Stomach smooth muscle (tissue), 2 donors: Measurements from ENCODE around the gene USP3.
"Not testable (repeated sequence)": the region's sequence is repeated elsewhere in the genome, so short reads cannot be mapped to it uniquely, and the experiment has no call there.

Experiments used
- H3K27ac ChIP-seq: one replicate; pipeline ENCODE4 v1.7.0; 2013; ENCODE audit warnings: mild to moderate bottlenecking, low read length, inconsistent platforms
- H3K27me3 ChIP-seq, 2 donors: one replicate each; pipeline ENCODE4 v1.7.0; 2013; ENCODE audit warnings: low read length in 2 of 2; ENCODE audit not compliant: insufficient read depth in 2 of 2, control insufficient read depth in 1 of 2
- H3K36me3 ChIP-seq, 2 donors: one replicate each; pipeline ENCODE4 v1.7.0; 2013; ENCODE audit warnings: low read length in 2 of 2; ENCODE audit not compliant: control insufficient read depth in 2 of 2, insufficient read depth in 2 of 2
- H3K4me1 ChIP-seq: one replicate; pipeline ENCODE4 v1.7.0; 2013; ENCODE audit warnings: low read length; ENCODE audit not compliant: control insufficient read depth, insufficient read depth
- H3K4me3 ChIP-seq, 2 donors: one replicate each; pipeline ENCODE4 v1.7.0; 2013; ENCODE audit warnings: low read length in 2 of 2
- H3K9ac ChIP-seq, 2 donors: one replicate each; pipeline ENCODE4 v1.7.0; 2013; ENCODE audit warnings: low read length in 2 of 2, mild to moderate bottlenecking in 1 of 2
- H3K9me3 ChIP-seq, 2 donors: one replicate each; pipeline ENCODE4 v1.7.0; 2013; ENCODE audit warnings: low read length in 2 of 2; ENCODE audit not compliant: control insufficient read depth in 2 of 2
- donor health status: healthy.
- donor health status: Pancreatic carcinoma.

USP3 gene

DNA sequence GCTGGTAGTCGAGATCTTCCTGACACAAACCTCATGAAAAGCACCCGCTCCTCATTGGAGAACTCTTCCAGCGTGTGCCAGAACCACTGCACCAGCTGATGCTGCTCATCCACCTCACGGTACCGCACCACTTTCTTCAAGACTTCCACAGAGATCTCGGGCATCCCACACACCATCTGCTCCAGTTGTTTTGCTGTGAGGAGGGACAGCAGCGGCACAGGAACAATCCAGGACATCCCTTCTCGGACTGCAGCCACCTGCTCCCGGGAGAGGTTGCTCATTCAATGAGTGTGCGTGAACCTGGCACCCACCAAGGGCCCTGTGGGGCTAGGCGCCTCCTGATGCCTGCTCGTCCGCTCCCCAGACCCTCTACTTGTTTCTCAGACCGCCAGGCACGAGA is 107.9 kb downstream of the USP3 start:
- Histone ChIP-seq H3K9ac (no peak overlapping the region), H3K4me1 (peaks cover 20% of the 10 kb centered on the region), H3K27me3 (no peaks in the 10 kb centered on the region), H3K4me3 (no peak overlapping the region), H3K36me3 (peaks cover 29 to 40% of the 10 kb centered on the region in 2 donors), H3K9me3 (no peaks in the 10 kb centered on the region), H3K27ac (no peak overlapping the region)

DNA sequence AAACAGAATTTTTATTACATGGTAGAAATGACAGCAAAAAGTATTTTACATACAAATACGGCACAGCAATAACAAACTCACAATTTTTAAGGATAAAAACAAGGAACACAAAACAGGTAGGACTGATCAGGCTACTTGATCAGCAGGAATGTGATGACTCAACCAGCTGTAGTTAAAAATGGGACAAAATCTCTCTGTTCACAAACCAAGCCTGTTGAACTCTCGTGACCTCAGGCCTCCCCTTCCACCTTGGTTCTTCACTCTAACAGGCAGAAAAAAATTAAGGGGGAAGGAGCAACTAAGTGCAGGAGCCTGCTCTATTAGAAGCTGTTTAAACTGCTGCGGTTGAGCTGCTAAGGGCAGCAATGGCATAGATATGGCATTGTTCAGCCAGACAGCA is 111.5 kb downstream of the USP3 start:
- Histone ChIP-seq H3K4me3 (no peak overlapping the region), H3K9ac (no peak overlapping the region), H3K27me3 (no peaks in the 10 kb centered on the region), H3K27ac (no peak overlapping the region), H3K9me3 (no peaks in the 10 kb centered on the region), H3K4me1 (peaks cover 8% of the 10 kb centered on the region), H3K36me3 (peaks cover 10 to 21% of the 10 kb centered on the region in 2 donors)

- peaks cover 14 to 18% of the 10 kb centered on the region in 2 donors for H3K36me3 ChIP-seq
- not testable (repeated sequence) for H3K27ac ChIP-seq, H3K9me3 ChIP-seq, H3K27me3 ChIP-seq, H3K4me3 ChIP-seq, H3K9ac ChIP-seq, H3K4me1 ChIP-seq
Measured at GRCh38 chr15:63617147-63617546, 112.8 kb downstream of the USP3 start.

GRCh38 chr15:63617627-63618026 is 113.2 kb downstream of the USP3 start:
- peaks cover 17 to 18% of the 10 kb centered on the region in 2 donors for H3K36me3 ChIP-seq
- not testable (repeated sequence) for H3K27me3 ChIP-seq, H3K9ac ChIP-seq, H3K4me1 ChIP-seq, H3K4me3 ChIP-seq, H3K9me3 ChIP-seq, H3K27ac ChIP-seq

- peaks cover 28 to 30% of the 10 kb centered on the region in 2 donors for H3K36me3 ChIP-seq
- not testable (repeated sequence) for H3K4me3 ChIP-seq, H3K27me3 ChIP-seq, H3K9me3 ChIP-seq, H3K27ac ChIP-seq, H3K9ac ChIP-seq, H3K4me1 ChIP-seq
Measured at GRCh38 chr15:63620760-63621159, 116.4 kb downstream of the USP3 start.

DNA sequence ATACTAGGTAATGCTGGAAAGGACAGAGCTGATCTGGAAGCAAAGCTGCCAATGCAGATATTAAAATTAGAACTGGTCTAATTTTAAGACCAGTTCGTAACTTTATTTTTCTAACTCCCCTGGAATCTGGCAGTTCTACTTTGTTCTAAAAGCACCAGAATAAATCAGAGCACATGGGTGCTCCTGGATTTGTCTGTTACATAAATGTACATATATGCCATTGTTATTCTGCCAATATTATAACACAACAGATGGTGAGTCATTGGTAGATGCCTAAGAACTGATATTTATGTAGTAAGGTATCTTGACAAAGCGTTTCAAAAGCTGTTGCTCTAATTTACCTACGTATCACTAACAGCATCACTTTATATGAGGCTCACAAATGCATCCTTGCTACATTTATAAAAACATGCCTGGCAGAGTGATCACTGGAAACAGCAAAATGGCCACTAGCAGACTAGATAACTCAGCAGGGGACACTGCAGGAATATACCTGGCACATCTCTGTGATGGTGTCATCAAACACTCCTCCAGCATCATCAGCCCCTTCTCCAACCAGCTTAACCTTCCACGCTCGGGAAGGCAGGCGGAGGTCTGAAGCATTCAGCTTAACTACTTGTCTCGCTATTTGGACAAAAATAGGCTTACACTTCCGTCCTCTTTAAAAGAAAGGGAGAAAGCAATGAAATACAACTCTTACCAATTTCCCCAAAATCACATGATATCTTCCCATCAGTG is 119.0 kb downstream of the USP3 start:
- H3K9me3 ChIP-seq, result no peaks in the 10 kb centered on the region
- peaks cover 38 to 41% of the 10 kb centered on the region in 2 donors for H3K36me3 ChIP-seq
- H3K4me1 ChIP-seq, result no peaks in the 10 kb centered on the region
- no peak overlapping the region for H3K4me3 ChIP-seq
- H3K27ac ChIP-seq, result no peak overlapping the region
- H3K27me3 ChIP-seq, result no peaks in the 10 kb centered on the region
- H3K9ac ChIP-seq, result no peak overlapping the region

GRCh38 chr15:63626955-63627354 is 122.6 kb downstream of the USP3 start:
- Histone ChIP-seq H3K27ac (no peak overlapping the region), H3K9ac (no peak overlapping the region), H3K9me3 (no peaks in the 10 kb centered on the region), H3K4me1 (no peaks in the 10 kb centered on the region), H3K4me3 (no peak overlapping the region), H3K27me3 (no peaks in the 10 kb centered on the region), H3K36me3 (peaks cover 55% of the 10 kb centered on the region in 2 donors)

- Histone ChIP-seq H3K36me3 (peaks cover 57 to 59% of the 10 kb centered on the region in 2 donors), H3K27ac (no peak overlapping the region), H3K4me1 (no peaks in the 10 kb centered on the region), H3K27me3 (no peaks in the 10 kb centered on the region), H3K4me3 (no peak overlapping the region), H3K9ac (no peak overlapping the region), H3K9me3 (no peaks in the 10 kb centered on the region)
Measured at GRCh38 chr15:63628123-63628822, 123.9 kb downstream of the USP3 start.

- no peak overlapping the region for H3K9ac ChIP-seq
- H3K36me3 ChIP-seq, result peaks cover 55 to 59% of the 10 kb centered on the region in 2 donors
- H3K27ac ChIP-seq, result no peak overlapping the region
Measured at GRCh38 chr15:63630036-63630751, 125.8 kb downstream of the USP3 start.

GRCh38 chr15:63633312-63633711 is 128.9 kb downstream of the USP3 start:
- no peak overlapping the region for H3K9ac ChIP-seq
- no peak overlapping the region for H3K4me3 ChIP-seq
- H3K36me3 ChIP-seq, result peaks cover 61 to 64% of the 10 kb centered on the region in 2 donors
- H3K27me3 ChIP-seq, result no peaks in the 10 kb centered on the region
- no peak overlapping the region for H3K27ac ChIP-seq
- H3K9me3 ChIP-seq, result no peaks in the 10 kb centered on the region
- no peaks in the 10 kb centered on the region for H3K4me1 ChIP-seq

More at GRCh38 chr15:63630036-63630751, 125.8 kb downstream of the USP3 start:
- Histone ChIP-seq H3K4me1 (no peaks in the 10 kb centered on the region), H3K27me3 (no peaks in the 10 kb centered on the region), H3K4me3 (no peak overlapping the region), H3K9me3 (no peaks in the 10 kb centered on the region)
